GM19467 (cell line): ENCODE results near the gene UFD1.

ENCODE experiments used
- ATAC-seq: cut with Tn5 transposase; IDR thresholded peaks from one replicate; pipeline ENCODE4 v1.9.1; 2021; ENCODE audit warnings: mild to moderate bottlenecking, moderate library complexity; ENCODE audit not compliant: unreplicated experiment

The UFD1 gene

DNA sequence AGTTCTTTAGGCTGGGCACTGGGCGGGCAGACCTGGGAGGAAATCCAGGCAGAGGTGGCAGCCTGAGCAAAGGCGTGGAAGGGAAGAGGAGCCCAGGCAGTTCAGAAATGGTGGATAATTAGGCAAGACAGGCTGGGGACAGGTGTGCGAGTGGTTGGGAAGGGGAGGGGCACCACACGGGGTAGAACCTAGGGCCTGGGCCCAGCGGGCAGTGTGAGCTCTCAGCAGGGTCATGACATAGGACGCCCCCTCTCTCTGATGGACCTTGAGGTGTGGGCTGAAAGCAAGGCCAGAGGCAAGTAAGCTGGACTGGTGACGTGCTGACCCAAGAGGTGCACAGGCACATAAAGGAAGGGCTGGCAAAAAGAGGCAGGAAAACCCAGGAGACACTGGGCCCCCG, 6.8 kb downstream of the UFD1 start:
- ATAC-seq = no peak

DNA sequence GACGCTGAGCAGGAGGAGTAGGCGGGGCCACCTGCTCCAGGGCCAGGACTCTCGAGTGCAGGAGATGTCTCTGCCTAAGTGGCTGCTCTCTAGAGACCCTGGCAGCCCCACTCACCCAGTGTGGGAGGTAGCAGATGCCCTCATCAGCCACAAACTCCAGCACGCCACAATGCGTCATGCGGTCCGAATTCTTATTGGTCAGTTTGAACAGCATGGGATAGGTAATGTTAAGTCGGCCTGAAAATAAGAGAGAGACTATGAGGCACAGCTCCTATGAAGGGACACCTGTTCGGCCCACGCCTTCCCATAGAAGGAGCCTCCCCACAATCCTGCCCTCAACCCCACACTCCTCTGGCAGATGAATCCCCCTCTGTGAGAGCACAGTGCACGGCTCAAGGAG, 7.4 kb downstream of the UFD1 start:
- no peak for ATAC-seq

- ATAC-seq = no peak
These were observed 9.0 kb downstream of the UFD1 start for GRCh38 chr22:19470010-19470409.

DNA sequence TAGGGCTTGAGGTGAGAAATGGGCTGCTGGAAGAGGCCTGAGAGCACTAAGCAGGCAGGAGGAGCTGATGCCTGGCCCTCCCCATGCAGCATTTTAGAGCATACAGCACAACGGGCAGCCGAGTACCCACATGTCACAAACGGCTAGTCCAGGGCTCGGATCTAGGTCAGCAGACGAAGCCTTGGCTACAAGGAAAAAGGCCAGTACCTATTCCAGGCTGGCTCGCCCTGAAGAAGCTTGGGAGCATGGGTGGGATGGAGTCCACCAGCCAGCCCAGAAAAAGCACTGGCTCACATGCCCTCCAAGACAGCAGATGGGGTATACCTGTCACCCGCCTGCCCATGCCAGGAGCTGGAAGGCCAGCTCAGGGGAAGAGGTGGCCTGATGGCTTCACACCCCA, 9.6 kb downstream of the UFD1 start:
- no peak for ATAC-seq

DNA sequence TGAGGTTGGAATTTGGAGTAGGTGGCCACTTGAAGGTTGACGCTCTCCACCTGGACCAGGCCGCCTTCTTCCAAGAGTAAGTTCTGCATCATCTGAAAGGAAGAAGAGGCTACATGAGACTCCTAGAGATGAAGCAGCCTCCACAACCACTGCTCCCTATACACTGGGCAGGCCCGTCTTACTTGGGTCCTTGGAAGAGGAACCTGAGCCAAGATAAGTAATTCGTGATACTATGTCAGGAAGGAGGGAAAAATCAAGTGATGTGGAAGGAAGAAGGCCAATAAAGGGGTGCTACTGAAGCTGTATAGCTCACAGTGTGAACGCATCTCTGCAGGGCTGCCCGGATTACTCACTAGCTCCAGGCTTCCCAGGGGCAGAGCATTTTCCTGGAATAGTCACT, 11.1 kb downstream of the UFD1 start:
- ATAC-seq = no peak

GRCh38 chr22:19466848-19467752, 11.9 kb downstream of the UFD1 start:
- no peak for ATAC-seq

GRCh38 chr22:19466126-19466716, 12.8 kb downstream of the UFD1 start:
- ATAC-seq = no peak

DNA sequence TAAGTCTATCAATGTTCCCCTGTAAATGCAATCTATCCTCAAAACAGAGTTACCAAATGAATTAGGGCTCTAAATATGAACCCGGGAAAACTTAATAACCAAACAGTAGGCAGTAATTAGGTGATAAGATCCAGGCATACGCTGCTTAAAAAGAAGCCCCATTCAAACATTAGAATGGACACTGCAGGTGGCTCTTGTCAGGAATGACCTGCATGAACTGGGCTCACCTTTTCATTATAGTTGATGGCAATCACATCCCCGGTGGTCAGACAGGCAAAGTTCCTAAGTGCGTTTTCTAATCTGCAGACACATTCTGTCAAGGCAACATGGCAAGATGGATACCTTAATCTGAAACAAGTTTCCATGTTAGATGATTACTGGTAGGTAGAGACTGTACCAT, 14.0 kb downstream of the UFD1 start:
- no peak for ATAC-seq

DNA sequence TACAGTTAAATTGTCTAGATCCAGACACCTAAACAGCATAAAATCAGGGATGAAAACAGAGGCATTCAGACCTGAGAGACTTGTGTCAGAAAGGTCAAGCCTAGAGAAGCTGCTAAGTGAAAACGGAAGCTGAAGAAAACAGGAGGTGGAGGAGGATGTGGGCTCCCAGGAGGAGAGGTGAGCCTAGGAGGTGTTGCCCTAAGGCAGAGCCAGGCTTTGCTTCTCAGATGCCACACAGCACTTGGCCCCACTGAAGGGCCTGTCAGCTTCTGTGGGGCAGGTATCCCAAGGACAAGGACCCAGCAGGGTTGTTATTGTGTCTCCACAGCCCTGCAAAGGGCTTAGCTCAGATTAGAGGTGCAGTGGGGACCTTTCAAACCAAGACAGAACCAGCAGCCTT, 14.4 kb downstream of the UFD1 start:
- no peak for ATAC-seq

GRCh38 chr22:19463491-19464469, 15.2 kb downstream of the UFD1 start:
- ATAC-seq = no peak

DNA sequence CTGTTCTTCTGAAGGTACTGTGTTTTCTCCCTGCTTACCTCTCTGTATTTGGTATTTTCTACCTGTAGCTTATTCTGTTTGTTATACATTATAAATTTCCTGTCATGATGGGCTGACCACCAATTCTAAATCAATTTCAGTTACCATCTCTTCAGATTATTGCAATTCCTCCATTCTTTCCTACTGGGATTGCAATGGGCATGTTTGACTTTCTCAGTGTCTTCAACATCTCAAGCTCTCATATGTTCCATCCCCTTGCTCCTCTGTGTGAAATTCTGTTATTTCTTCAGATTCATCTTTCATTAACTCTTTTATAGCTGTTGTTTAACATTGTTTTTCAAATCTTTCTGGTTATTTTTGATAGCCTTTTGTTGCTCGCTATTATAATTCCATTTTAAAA, 16.0 kb downstream of the UFD1 start:
- ATAC-seq = no peak

DNA sequence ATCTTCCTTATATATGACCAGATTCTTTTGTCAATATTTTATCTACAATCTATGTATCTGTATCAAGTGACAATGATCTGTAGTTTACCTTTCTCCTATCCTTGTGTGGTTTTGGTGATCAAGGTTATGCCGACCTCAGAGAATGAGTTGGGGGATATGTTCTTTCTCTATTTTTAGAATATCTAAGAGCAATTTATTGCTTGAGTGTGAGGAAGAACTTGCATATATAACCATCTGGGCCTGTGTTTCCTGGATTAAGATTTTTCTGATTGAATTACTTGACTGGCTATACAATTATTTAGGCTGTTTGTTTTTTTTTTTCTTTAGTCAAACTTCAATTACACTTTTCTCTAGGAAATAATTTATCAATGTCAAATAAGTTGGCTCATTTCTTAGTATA, 17.5 kb downstream of the UFD1 start:
- no peak for ATAC-seq

GRCh38 chr22:19460036-19460435, 19.0 kb downstream of the UFD1 start:
- ATAC-seq = no peak

- ATAC-seq = no peak
These were observed 21.1 kb downstream of the UFD1 start for GRCh38 chr22:19457828-19458428.

DNA sequence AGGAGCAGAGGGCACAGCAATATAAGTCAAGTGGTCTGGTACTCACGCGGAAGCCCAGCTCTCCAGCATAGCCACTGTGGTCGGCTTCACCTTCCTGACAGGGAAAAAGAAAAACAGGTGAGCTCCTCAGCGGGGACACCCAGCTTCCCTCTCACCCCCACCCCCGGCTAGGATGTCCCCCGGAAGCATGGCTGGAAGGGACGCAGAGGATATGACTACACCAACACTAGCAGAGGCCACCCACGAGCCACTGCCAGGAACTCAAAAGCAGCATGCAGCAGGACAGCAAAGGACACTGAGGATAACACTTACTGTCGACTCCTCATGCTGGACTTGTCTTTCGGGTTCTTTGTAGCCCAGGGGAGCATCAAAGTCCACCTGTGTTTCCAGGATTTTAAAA, 22.5 kb downstream of the UFD1 start:
- ATAC-seq = no peak

DNA sequence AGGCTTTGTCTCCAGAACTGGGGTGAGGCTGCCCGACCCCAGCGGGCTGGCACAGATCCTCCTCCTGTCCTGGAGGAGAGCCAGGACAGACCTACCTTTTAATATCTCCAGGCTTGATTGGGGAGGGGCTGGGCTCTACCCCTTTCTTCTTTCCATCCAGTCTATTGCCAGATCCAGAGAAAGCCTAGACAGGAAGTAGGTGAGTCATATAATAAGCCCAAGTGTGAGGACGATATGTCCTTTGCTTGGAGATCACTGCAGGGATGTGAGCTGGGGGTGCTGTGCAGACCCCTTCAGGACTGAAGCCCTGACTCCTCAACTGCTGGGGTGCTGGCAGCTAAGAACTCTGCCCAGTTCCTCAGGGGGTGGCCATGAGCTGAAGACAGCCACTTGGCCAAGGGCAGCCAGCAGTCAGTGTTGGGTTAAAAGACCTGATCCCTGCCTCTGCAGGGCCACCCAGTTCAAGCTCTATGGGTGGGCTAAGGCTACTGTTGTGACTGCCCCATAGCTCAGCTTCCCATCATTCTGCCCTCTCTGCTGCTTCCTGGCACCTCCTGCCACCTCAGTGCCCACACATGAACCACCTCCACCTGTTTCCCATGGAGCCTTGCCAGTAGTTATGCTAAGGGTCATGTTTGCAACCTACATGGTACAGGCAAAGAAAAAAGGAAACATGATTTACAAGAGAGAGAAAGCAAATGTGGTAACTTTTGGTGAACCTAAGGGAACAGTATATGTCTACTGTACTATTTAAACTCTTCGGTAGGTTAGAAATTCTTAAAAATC, 23.2 kb downstream of the UFD1 start:
- no peak for ATAC-seq

GRCh38 chr22:19455033-19455432, 24.0 kb downstream of the UFD1 start:
- ATAC-seq = no peak

DNA sequence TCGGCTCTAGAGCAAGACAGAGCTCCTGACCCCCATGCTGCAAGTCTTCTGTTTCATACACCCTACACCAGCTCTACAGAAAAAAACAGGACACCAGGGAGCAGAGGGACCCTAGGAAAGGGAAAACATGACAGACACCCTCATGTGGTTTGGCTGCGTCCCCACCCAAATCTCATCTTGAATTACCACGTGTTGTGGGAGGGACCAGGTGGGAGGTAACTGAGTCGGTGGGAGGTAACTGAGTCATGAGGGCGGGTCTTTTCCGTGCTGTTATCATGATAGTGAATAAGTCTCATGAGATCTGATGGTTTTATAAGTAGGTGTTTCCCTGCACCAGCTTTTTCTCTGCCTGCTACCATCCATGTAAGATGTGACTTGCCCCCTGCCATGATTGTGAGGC, 24.8 kb downstream of the UFD1 start:
- ATAC-seq = no peak

DNA sequence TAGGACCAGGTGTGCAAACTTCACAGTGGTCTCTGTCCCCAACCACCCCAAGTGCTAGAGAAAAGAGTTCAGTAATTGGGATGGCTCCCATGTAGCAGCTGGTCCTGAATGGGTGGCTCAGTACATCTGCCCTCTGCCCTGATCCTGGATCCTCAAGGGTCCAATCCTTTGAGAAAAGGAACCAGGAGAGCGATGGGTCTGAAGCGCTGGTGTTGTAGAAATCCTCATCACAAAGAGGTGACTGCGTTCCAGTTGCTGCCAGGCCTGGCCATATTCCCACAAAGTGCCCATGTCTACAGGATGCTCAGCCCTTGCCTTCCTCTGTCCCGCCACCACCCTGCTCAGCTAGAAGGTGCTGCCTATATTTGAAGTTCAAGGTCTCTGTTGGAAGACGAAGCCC, 25.3 kb downstream of the UFD1 start:
- ATAC-seq = no peak

DNA sequence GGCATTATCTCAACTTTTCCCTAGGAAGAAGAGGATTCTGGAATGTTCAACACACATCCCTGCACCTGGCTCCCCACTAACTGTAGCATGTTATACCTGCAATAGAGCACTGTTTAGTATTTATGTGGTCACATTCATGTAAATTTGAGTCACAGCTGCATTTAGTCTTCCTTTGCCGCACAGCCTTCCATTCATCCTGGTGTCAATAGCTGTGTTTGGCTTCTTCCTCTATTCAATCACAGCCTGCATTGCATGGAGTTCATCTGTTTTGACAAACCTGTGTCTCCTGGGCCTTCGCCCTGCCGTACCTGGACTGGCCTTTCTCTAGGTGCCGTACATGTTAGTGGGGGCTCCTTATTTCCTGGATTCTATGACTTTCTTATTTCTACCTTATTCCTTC, 27.4 kb downstream of the UFD1 start:
- ATAC-seq = no peak
